Gastroesophageal sphincter (tissue), 4 donors: ENCODE measurements around the gene GOT1. TPM values are rescaled to one million over a fixed set of nuclear protein-coding genes. Genes with fewer than 3 reads are reported as not detected.

Experiments
- ATAC-seq: fragments of 150-250 bp; one replicate; pipeline ENCODE4 v1.9.1; 2016; ENCODE audit warnings: mild to moderate bottlenecking, moderate library complexity
- H3K27ac ChIP-seq, 4 donors: fragments of 200-600 bp; sonication (generic) in 3 of 4; 1 replicate in 3 of 4; 2 replicates in 1 of 4; pipeline ENCODE4 v1.5.1; 2016 to 2019
- H3K27me3 ChIP-seq: fragments of 200-600 bp; sonication (generic); one replicate; pipeline ENCODE4 v1.5.1; 2019
- H3K36me3 ChIP-seq, 2 donors: fragments of 200-600 bp; sonication (generic); one replicate each; pipeline ENCODE4 v1.5.1; 2019; ENCODE audit warnings: control low read depth in 1 of 2
- H3K4me1 ChIP-seq, 3 donors: fragments of 200-600 bp; sonication (generic); 1 replicate in 2 of 3; 2 replicates in 1 of 3; pipeline ENCODE4 v1.5.1; 2016 to 2019; ENCODE audit warnings: control low read depth in 2 of 3
- H3K4me3 ChIP-seq, 2 donors: fragments of 200-600 bp; sonication (generic); one replicate each; pipeline ENCODE4 v1.5.1; 2019; ENCODE audit warnings: mild to moderate bottlenecking in 1 of 2, moderate library complexity in 1 of 2
- H3K9me3 ChIP-seq, 3 donors: fragments of 200-600 bp; sonication (generic); one replicate each; pipeline ENCODE4 v1.5.1; 2017 to 2019; ENCODE audit warnings: control low read depth in 2 of 3
- EP300 ChIP-seq: sonication (generic); formaldehyde crosslinking; IDR thresholded peaks from one replicate; pipeline ENCODE4 v1.6.1; 2017; ENCODE audit warnings: antibody characterized with exemption, mild to moderate bottlenecking
- POLR2A ChIP-seq, 2 donors: fragments of 450-650 bp; IDR thresholded peaks; one replicate each; pipeline ENCODE4 v1.6.1; 2017; ENCODE audit warnings: antibody characterized with exemption in 2 of 2, mild to moderate bottlenecking in 2 of 2, moderate library complexity in 1 of 2
- POLR2AphosphoS5 ChIP-seq: sonication (generic); formaldehyde crosslinking; IDR thresholded peaks from one replicate; pipeline ENCODE4 v1.6.1; 2017; ENCODE audit warnings: antibody characterized with exemption
- WGBS, 2 donors: methylation state at CpG; one replicate each; pipeline ENCODE4 v1.1.5; 2018; ENCODE audit warnings: low coverage in 1 of 2; 5-methylcytosine and 5-hydroxymethylcytosine counted together
- total RNA-seq, 4 donors: library from RNA; depleted of rRNA; stranded (reverse); fragments of >200 nt; gene quantifications; one replicate each; pipeline ENCODE4 v1.1.0, GENCODE V29; 2016
- TF ChIP-seq, protein P1 (sequence below), 4 experiments: fragments of 200-600 bp in 2 of 4; fragments of 450-650 bp in 2 of 4; sonication (generic) in 1 of 4; IDR thresholded peaks; one replicate each; pipeline ENCODE4 v1.5.1; 2017 to 2019; ENCODE audit warnings: antibody characterized with exemption in 4 of 4, mild to moderate bottlenecking in 2 of 4, moderate library complexity in 2 of 4

Gene GOT1
- total RNA-seq, 4 donors from 2014 or later, result 15.8 to 32.2 (median 23.2) TPM

DNA sequence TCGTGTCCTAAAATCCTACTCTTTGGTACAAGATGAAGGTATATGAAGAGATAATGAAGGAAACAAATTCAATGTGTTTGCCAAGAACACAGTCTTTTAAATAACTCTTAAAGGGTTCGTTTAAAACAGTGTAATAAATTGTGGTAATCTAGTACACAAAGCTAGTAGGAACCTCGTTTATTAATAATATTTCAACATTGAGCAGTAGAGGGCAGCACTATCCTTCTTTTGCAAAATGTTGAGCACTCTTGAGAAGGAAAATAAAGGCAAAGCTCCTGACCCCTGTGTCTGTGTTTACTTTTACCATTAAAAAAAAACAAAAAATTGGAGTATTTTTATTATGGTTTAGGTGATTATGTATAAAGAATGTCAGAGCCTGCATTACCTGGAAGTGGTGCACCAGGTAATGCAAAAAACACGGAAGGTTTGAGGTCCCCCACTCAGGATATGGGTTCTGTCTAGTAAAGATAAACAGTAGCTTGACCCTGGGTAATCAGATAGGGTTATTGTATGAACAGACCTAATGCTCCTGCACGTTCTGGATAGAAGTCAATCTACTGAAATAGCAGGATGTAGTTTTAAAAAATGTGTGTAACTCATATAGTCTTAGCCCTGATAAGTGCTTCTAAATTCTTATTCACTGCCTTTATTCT is 5.7 kb upstream of the GOT1 start:
- Histone ChIP-seq H3K4me3 (no peak overlapping the region), H3K36me3 (peaks cover 0 to 19% of the 10 kb centered on the region in 2 donors), H3K9me3 (no peaks in the 10 kb centered on the region), H3K27me3 (no peaks in the 10 kb centered on the region), H3K27ac (peak overlapping the region in 1 of 4 donors; percentile 8), H3K4me1 (peaks cover 0 to 65% (median 12%) of the 10 kb centered on the region in 3 donors)
- 29 to 30% methylated on average over 5 of the region's 5 CpGs for WGBS, 2 donors
- ATAC-seq, result peak; percentile 40
- TF ChIP-seq, protein P1, sequence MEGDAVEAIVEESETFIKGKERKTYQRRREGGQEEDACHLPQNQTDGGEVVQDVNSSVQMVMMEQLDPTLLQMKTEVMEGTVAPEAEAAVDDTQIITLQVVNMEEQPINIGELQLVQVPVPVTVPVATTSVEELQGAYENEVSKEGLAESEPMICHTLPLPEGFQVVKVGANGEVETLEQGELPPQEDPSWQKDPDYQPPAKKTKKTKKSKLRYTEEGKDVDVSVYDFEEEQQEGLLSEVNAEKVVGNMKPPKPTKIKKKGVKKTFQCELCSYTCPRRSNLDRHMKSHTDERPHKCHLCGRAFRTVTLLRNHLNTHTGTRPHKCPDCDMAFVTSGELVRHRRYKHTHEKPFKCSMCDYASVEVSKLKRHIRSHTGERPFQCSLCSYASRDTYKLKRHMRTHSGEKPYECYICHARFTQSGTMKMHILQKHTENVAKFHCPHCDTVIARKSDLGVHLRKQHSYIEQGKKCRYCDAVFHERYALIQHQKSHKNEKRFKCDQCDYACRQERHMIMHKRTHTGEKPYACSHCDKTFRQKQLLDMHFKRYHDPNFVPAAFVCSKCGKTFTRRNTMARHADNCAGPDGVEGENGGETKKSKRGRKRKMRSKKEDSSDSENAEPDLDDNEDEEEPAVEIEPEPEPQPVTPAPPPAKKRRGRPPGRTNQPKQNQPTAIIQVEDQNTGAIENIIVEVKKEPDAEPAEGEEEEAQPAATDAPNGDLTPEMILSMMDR (IDR thresholded peaks at IDR 0.05), result peak; percentile 34 to 57 (median 53)
- no peak for TF ChIP-seq POLR2AphosphoS5

DNA sequence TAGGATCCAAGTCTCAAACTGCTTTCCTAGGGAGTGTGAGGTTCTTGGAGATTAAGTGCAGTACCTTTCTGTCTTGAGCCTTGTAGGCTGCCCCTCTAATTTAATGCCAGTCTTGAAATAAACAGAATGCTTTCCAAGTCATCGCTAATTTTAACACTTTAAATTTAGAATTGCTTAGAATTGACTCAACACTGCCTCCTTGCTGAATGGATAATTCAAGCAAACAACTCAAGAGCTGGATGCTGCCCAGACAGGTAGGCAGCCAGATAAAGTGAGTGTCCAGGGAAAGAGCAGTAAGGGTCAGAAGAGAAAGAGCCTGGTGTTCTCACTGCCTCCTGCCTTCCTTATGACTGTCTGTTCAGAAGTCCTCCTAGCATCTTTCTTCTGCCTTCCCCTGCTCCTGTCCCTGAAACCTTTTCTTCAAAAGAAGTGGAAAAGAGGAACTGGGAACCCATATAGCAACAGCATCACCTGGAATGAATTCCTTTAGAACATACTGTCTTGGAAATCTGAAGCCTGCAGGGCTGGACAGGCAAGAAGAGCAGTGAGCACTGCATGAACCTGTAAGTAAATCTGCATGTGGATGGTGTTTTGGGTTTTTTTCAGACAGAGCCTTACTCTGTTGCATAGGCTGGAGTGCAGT is 3.1 kb upstream of the GOT1 start:
- 40% methylated on average over 1 of the region's 1 CpG; no CpG with 5 or more reads in 1 of the 2 donors for WGBS, 2 donors
- peak overlapping the region in 3 of 4 donors; percentile 21 to 98 (median 41) for H3K27ac ChIP-seq
- TF ChIP-seq, protein P1 (IDR thresholded peaks at IDR 0.05), result peak in 1 of 4 experiments; percentile 32
- no peak for TF ChIP-seq POLR2AphosphoS5
- H3K4me1 ChIP-seq, result peaks cover 6 to 81% (median 12%) of the 10 kb centered on the region in 3 donors
- peaks cover 0 to 19% of the 10 kb centered on the region in 2 donors for H3K36me3 ChIP-seq
- H3K4me3 ChIP-seq, result no peak overlapping the region
- no peak for ATAC-seq
- no peaks in the 10 kb centered on the region for H3K9me3 ChIP-seq
- H3K27me3 ChIP-seq, result no peaks in the 10 kb centered on the region

DNA sequence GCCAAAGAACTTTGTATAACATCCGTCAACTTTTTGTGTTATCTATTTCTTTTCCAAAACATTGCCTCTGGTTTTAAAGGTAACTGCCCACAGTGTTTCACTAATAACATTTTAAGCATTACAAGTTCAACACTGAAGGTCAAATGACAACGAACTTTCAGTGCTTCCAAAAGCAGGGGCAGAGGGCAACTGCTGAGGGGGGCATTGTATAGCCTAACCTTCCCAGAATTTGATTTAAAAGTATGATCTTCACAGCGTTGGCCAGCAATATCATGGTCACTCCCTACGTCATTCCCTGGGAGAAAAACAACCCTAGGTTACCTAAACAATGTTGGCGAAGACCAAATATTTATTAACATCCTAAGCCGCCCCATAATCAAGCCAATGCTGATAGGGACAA is 2.5 kb upstream of the GOT1 start:
- Histone ChIP-seq H3K4me1 (peaks cover 6 to 84% (median 12%) of the 10 kb centered on the region in 3 donors), H3K9me3 (no peaks in the 10 kb centered on the region), H3K4me3 (no peak overlapping the region), H3K36me3 (peaks cover 0 to 17% of the 10 kb centered on the region in 2 donors), H3K27me3 (no peaks in the 10 kb centered on the region), H3K27ac (peak overlapping the region in 2 of 4 donors; percentile 41 to 98)
- WGBS, 2 donors, result 41 to 66% methylated on average over 5 to 6 of the region's 6 CpGs
- no peak for ATAC-seq
- TF ChIP-seq EP300, result no peak
- TF ChIP-seq, protein P1 (IDR thresholded peaks at IDR 0.05), result no peak
- no peak for TF ChIP-seq POLR2AphosphoS5
- no peak for TF ChIP-seq POLR2A (IDR thresholded peaks at IDR 0.05)

DNA sequence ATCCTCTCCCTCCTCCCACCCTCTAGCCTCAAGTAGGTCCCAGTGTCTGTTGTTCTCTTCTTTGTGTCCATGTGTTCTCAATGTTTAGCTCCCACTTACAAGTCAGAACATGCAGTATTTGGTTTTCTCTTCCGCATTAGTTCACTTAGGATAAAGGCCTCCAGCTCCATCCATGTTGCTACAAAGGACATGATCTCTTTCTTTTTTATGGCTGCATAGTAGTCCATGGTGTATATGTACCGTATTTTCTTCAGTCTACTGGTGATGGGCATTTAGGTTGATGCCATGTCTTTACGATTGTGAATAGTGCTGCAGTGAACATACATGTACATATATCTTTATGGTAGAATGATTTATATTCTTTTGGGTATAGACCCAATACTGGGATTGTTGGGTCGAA is 1.6 kb upstream of the GOT1 start:
- peaks cover 6 to 78% (median 12%) of the 10 kb centered on the region in 3 donors for H3K4me1 ChIP-seq
- ATAC-seq, result no peak

More for the DNA sequence above, 1.6 kb upstream of the GOT1 start:
- WGBS, 2 donors, result 95 to 96% methylated on average over 4 of the region's 4 CpGs
- H3K36me3 ChIP-seq, result peaks cover 0 to 12% of the 10 kb centered on the region in 2 donors
- no peaks in the 10 kb centered on the region for H3K27me3 ChIP-seq
- H3K4me3 ChIP-seq, result peak overlapping the region; percentile 57 to 86
- peak overlapping the region; percentile 88 to 99 (median 96) for H3K27ac ChIP-seq
- H3K9me3 ChIP-seq, result no peaks in the 10 kb centered on the region
- TF ChIP-seq, protein P1 (IDR thresholded peaks at IDR 0.05), result no peak
